Endodermal cell (in vitro differentiated cells): Measurements from ENCODE around the gene LARP6. TPM values are rescaled to one million over a fixed set of nuclear protein-coding genes. Genes with fewer than 3 reads are reported as not detected.

Experiments used
- DNase-seq: peaks from one replicate; pipeline ENCODE4 v3.0.0-alpha.2; 2017
- H3K27ac ChIP-seq: 2 replicates; pipeline ENCODE4 v1.5.1; 2013; ENCODE audit warnings: mild to moderate bottlenecking, low read depth, low read length, moderate library complexity
- H3K27me3 ChIP-seq: 2 replicates; pipeline ENCODE4 v1.6.1; 2013; ENCODE audit warnings: mild to moderate bottlenecking, low read length, moderate library complexity; ENCODE audit not compliant: insufficient read depth, control insufficient read depth, poor library complexity, severe bottlenecking
- H3K36me3 ChIP-seq: 2 replicates; pipeline ENCODE4 v1.7.0; 2013; ENCODE audit warnings: mild to moderate bottlenecking, low read length, moderate library complexity; ENCODE audit not compliant: control insufficient read depth, insufficient read depth
- H3K4me1 ChIP-seq: one replicate; pipeline ENCODE4 v1.7.0; 2013; ENCODE audit warnings: low read length; ENCODE audit not compliant: control insufficient read depth, insufficient read depth
- H3K4me3 ChIP-seq: 2 replicates; pipeline ENCODE4 v1.5.1; 2013; ENCODE audit warnings: mild to moderate bottlenecking, low read length, moderate library complexity
- H3K9ac ChIP-seq: 2 replicates; pipeline ENCODE4 v1.6.1; 2013; ENCODE audit warnings: mild to moderate bottlenecking, low read length, moderate library complexity; ENCODE audit not compliant: poor library complexity, severe bottlenecking; ENCODE audit errors: extremely low read depth
- H3K9me3 ChIP-seq: 2 replicates; pipeline ENCODE4 v1.6.1; 2013; ENCODE audit warnings: mild to moderate bottlenecking, low read length, moderate library complexity; ENCODE audit not compliant: control insufficient read depth
- H3K27ac Mint-ChIP-seq: 2 replicates; pipeline ENCODE4 v1.8.0; 2020; ENCODE audit warnings: mixed read lengths
- H3K27me3 Mint-ChIP-seq: 2 replicates; pipeline ENCODE4 v1.8.0; 2021; ENCODE audit warnings: mild to moderate bottlenecking, mixed read lengths; ENCODE audit not compliant: insufficient read depth
- H3K36me3 Mint-ChIP-seq: 2 replicates; pipeline ENCODE4 v1.8.0; 2020; ENCODE audit warnings: low read depth, mixed read lengths
- H3K4me1 Mint-ChIP-seq: 2 replicates; pipeline ENCODE4 v1.8.0; 2020; ENCODE audit warnings: mixed read lengths
- H3K4me3 Mint-ChIP-seq: 2 replicates; pipeline ENCODE4 v1.8.0; 2020; ENCODE audit warnings: mild to moderate bottlenecking, moderate library complexity, mixed read lengths
- H3K9me3 Mint-ChIP-seq: 2 replicates; pipeline ENCODE4 v1.8.0; 2020; ENCODE audit warnings: mild to moderate bottlenecking, mixed read lengths
- CTCF ChIP-seq: fragments of 200-600 bp; sonication (generic); conservative IDR thresholded peaks from 2 replicates; pipeline ENCODE4 v1.5.0; 2021; ENCODE audit warnings: antibody characterized with exemption, mild to moderate bottlenecking
- WGBS, 2 experiments: methylation state at CpG; one replicate each; pipeline versions ENCODE4 v1.1.5 to v1.1.7; 2013; ENCODE audit warnings: missing lambda C conversion rate in 2 of 2, mixed read lengths in 1 of 2; ENCODE audit not compliant: insufficient coverage in 1 of 2, insufficient read length in 1 of 2; 5-methylcytosine and 5-hydroxymethylcytosine counted together
- total RNA-seq, 2 donors: library from RNA; stranded (reverse); fragmentation: NEBNext Ultra II Directional in 1 of 2; extraction: Animal tissue kit (Norgen Biotek cat#: 25700) in 1 of 2; gene quantifications; 2 replicates in 1 of 2; 3 replicates in 1 of 2; pipeline ENCODE4 v1.2.1, GENCODE V29; 2021

Gene LARP6
- total RNA-seq, 2 donors from 2014 or later, result 24.0 to 24.9 TPM

DNA sequence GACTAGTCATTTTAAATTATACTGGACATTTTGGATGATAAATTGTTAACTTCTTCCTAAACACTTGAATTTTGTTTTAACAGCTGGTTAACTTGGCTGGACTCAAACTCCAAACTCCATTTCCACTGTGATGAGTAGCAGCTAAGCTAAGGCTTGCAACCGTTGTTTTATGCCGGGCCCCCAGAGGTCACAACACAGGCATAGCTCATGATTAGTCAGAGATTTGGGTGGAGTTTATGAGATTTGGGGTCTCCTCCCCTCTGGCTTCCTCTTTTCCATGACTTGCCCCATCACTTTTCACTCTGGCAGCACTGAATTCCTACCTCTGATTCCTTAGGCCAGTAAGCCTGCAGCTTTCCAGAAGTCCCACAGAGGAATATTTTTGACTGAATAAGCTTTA, 25.4 kb upstream of the LARP6 start:
- no peaks in the 10 kb centered on the region for H3K36me3 ChIP-seq
- Mint-ChIP-seq H3K36me3 (no peaks in the 10 kb centered on the region), H3K9me3 (no peaks in the 10 kb centered on the region), H3K27me3 (no peaks in the 10 kb centered on the region), H3K4me3 (no peak overlapping the region), H3K4me1 (peaks cover 32% of the 10 kb centered on the region), H3K27ac (no peak overlapping the region)
- H3K4me3 ChIP-seq, result no peak overlapping the region
- H3K27me3 ChIP-seq, result no peaks in the 10 kb centered on the region
- peaks cover 6% of the 10 kb centered on the region for H3K4me1 ChIP-seq
- no peak overlapping the region for H3K27ac ChIP-seq
- no peaks in the 10 kb centered on the region for H3K9me3 ChIP-seq
- 100% methylated on average over 2 of the region's 2 CpGs; no CpG with 5 or more reads in 1 of the 2 experiments for WGBS, 2 experiments
- TF ChIP-seq CTCF, result no peak
- no peak for DNase-seq
- H3K9ac ChIP-seq, result no peak overlapping the region

GRCh38 chr15:70876683-70877082, 22.7 kb upstream of the LARP6 start:
- Histone ChIP-seq H3K36me3 (no peaks in the 10 kb centered on the region), H3K9ac (no peak overlapping the region), H3K4me1 (no peaks in the 10 kb centered on the region), H3K4me3 (no peak overlapping the region), H3K27ac (no peak overlapping the region), H3K9me3 (peaks cover 16% of the 10 kb centered on the region), H3K27me3 (no peaks in the 10 kb centered on the region)
- Mint-ChIP-seq H3K36me3 (peaks cover 7% of the 10 kb centered on the region), H3K9me3 (peaks cover 20% of the 10 kb centered on the region), H3K4me1 (peaks cover 30% of the 10 kb centered on the region), H3K4me3 (no peak overlapping the region), H3K27me3 (no peaks in the 10 kb centered on the region), H3K27ac (no peak overlapping the region)
- TF ChIP-seq CTCF, result no peak
- no peak for DNase-seq
- 90 to 92% methylated on average over 2 of the region's 2 CpGs for WGBS, 2 experiments

DNA sequence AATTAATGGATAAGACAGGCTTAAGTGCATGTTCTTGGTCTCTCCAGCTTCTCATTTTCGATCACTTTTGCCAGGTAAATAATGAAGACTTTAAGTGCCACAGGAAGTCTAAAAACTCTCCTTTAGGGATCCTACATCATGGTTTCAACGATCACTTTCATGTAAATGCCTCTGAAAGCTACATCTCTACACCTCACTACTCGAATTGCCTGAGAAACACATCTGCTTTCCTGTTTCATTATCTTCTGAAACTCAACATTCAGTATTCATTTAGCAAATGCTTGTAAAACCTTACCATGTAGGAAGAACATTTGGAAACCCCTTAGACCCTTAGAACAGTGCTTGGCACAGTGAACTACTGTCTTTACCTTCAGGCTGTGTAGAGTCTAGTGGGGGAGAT, 22.1 kb upstream of the LARP6 start:
- Mint-ChIP-seq H3K36me3 (peaks cover 9% of the 10 kb centered on the region), H3K27ac (no peak overlapping the region), H3K4me1 (peaks cover 27% of the 10 kb centered on the region), H3K9me3 (peaks cover 25% of the 10 kb centered on the region), H3K4me3 (no peak overlapping the region), H3K27me3 (no peaks in the 10 kb centered on the region)
- Histone ChIP-seq H3K27me3 (no peaks in the 10 kb centered on the region), H3K36me3 (no peaks in the 10 kb centered on the region), H3K9me3 (peaks cover 16% of the 10 kb centered on the region), H3K4me3 (no peak overlapping the region), H3K4me1 (no peaks in the 10 kb centered on the region), H3K27ac (no peak overlapping the region), H3K9ac (no peak overlapping the region)
- 86 to 98% methylated on average over 3 of the region's 3 CpGs for WGBS, 2 experiments
- TF ChIP-seq CTCF, result no peak
- no peak for DNase-seq
